GM23248 (cell line): Measurements from ENCODE around the gene CEACAM21.

Experiments used
- EZH2 ChIP-seq: fragments of 200-600 bp; sonication (generic); IDR thresholded peaks from 2 replicates; pipeline ENCODE4 v1.6.1; 2018; ENCODE audit warnings: antibody characterized with exemption, mild to moderate bottlenecking; ENCODE audit not compliant: insufficient read depth, poor library complexity, severe bottlenecking
- EZH2phosphoT487 ChIP-seq: fragments of 200-600 bp; sonication (generic); IDR thresholded peaks from 2 replicates; pipeline ENCODE4 v1.6.1; 2018; ENCODE audit warnings: antibody characterized with exemption, moderate library complexity, mild to moderate bottlenecking, low read depth; ENCODE audit not compliant: insufficient read depth

- TF ChIP-seq EZH2 = no peak
- TF ChIP-seq EZH2phosphoT487 = no peak
Observed at GRCh38 chr19:41623360-41623759, 47.4 kb downstream of the CEACAM21 start.
